Inflammatory macrophage treated with lipopolysaccharide for 4 hours (primary cell): ENCODE results near the gene TECPR2.
"Not testable (repeated sequence)": the region's sequence is repeated elsewhere in the genome, so short reads cannot be mapped to it uniquely, and the experiment has no call there.

Experiments
- DNase-seq: peaks from one replicate; pipeline ENCODE4 v3.0.0-alpha.2; 2020

The TECPR2 gene

DNA sequence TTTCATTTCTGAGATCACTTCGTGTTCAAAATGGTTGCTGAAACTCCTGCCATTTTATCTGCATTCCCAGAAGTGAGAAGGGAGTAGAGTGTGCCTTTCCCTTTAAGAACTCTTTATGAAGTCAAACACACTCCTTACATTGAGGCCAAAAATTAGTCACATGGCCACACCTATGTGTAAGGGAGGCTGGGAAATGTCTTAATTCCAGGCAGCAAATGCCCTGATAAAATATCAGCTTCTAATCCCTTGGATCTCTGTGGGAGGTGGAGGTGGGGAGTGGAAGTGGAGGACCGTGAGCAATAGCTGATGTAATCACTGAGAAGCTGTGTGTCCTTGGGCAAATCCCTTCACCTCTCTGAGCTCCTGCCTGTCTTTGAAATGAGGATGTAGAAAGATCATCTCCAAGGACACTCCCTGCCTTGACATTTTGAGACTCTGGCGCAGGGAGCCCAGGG, 169.5 kb downstream of the TECPR2 start:
- peak; percentile 27 for DNase-seq

DNA sequence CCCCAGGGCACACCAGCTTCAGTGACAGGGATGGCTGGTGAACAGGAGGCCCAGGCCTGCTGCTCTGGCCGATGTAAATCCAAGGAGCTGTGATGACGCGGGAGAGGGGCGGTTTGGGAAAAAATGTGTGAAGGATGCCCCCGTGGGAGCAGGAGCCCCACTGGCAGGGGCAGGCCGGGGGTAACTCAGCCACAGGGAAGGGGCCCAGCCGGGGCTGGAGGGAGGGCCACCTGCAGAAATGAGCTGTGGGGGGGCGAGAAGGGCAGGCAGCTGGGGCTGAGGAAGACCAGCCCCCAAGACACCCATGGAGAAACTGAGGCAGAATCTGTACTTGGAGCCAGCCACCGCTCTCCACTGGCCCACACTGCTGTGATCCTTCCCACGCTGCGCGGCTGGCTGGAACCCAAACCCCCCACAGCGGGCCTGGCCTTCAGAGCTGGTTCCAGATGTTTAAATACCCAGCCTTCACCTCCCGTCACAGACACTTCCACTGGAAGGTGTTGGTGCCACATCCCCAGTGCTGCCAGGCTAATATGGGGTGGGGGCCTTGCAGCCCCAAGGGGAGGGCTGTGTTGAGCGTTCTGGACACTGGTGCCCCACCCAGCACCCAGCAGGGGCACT, 175.3 kb downstream of the TECPR2 start:
- DNase-seq, result no peak

DNA sequence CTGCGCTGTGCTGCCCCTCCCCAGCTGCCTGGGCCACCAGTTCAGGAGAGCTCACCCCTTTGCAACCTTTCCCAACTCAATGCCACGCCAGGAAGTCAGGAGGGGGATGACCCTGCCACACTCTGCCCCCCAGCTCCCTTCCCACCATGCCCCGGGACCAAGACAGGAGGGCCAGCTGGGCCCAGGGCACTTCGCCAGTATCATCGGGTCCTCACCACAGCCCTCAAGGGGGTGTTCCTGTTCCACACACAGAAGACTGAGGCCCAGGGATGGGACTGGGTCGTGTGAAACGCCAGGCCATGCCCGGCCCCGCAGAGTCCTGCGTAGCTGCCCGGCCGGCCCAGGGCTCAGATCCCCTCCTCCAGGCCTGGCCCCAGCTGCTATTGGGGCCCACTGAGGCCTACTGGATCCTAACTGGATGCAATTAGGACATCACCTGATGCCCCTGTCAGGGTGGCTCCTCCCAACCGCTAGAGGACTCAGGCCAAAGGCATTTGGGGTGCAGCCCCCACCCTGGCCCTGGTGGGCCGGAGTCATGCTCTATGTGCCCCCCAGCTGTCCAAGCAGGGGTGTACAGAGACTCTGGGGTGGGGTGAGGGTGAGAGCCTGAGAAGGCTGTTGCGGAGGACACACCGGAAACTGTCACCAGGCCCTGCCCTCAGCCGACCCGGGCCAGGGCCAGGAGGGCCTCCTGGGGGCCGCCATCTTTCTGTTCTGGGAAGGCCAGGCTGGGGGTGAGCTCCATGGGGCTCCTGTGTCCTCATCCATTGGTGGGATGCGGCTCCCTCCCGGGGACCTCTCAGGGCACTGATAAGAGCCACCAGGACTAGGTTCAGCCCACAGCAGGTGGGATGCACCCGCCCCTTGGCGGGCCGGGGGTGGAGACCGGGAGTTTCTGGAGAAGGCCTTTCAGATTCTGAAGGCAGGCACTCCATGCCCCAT, 176.1 kb downstream of the TECPR2 start:
- no peak for DNase-seq

DNA sequence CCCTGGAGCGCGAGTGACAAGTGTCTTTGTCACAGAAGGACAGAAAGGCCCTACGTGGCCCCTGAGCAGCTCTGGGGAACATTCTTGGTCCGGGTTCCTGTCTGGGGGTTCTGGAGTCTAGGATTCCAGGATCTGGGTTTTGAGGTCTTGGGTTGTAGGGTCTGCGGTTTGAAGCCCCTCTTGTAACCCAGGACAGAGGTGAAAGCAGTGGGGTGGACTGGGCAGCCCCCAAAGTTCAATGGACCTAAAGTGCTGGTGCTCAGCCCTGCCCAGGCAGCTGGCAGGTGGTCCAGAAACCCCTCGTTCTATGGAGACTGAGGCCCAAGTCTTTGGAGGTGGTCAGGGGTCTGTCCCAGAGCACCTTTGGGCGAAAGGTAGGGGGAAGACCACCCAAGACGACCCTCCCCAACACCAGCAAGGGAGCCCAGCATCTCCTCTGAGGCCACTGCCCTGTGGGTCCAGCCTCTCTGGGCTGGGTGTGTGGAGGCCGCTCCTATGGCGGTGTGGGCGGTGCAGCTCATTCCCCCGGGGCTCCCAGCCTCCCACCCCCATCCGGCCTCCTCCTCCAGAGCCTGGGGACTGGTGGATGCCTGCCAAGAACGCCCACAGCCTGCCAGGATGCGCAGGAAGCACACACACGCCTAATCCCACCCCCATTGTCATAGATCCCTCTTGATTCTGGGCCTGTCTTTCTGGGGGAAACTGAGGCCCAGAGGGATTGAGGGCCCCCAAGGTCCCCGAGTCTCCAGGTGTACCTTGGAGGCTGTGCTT, 177.0 kb downstream of the TECPR2 start:
- DNase-seq, result no peak

DNA sequence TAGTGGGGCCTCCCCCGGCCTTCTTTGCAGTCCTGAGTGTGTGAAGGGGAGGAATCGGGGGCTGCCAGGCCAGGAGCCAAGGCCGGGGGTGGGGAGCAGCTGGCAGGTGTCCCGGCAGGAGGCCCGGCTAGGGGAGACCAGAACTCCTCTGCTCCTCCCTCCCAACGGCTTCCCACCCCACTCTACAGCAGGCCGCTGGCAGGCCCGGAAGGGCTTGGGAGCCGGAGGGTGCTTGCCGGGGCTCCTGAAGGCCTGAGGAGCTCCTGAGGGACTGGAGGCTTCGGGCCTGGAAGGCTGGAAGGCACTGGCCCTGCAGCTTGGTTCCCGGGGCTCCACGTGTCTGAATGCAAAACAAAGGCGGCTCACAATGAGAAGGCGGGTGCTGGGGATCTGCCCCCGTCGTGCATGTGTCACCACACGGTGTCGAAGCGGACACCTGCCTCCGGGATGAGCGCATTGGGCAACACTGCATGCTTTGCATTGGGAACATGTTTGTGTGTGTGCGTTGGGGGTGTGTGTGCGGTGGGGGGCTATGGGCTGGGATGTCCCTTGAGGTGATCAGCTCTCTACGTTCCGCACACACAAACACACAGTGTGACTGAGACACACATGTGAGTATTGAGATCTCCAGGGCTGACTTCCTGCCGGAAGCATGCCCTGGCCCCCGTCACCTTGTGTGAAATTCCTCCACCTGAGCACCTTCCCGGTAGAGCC, 177.7 kb downstream of the TECPR2 start:
- no peak for DNase-seq

DNA sequence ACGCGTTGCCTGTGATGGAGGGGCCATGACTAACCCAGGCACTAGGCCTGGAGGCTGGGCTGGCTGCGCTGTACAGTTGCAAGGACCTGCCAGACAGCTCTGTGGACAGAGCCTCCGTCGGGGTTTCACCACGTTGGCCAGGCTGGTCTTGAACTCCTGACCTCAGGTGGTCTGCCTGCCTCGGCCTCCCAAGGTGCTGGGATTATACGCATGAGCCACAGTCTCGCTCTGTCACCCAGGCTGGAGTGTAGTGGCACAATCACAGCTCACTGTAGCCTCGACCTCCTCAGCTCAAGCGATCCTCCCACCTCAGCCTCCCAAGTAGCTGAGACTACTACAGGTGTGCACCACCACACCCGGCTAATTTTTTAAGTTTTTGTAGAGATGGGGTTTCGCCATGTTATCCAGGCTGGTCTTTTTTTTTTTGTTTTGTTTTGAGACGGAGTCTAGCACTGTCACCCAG, 178.3 kb downstream of the TECPR2 start:
- DNase-seq, result not testable (repeated sequence)

DNA sequence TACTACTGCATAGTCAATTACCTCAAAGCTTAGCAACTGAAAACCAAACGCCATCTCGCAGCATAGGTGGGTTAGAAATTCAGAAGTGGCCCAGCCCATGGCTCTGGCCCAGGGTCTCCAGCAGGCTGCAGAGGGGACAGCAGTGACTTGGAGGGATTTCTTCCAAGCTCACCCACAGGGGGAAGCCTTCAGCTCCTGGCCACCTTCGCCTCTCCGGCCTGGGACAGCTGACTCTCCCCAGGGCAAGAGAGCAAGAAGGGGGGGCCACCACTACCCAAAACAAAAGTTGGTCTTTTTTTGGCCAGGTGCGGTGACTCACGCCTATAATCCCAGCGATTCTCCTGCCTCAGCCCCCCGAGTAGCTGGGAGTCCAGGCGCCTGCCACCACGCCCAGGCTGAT, 179.0 kb downstream of the TECPR2 start:
- no peak for DNase-seq

DNA sequence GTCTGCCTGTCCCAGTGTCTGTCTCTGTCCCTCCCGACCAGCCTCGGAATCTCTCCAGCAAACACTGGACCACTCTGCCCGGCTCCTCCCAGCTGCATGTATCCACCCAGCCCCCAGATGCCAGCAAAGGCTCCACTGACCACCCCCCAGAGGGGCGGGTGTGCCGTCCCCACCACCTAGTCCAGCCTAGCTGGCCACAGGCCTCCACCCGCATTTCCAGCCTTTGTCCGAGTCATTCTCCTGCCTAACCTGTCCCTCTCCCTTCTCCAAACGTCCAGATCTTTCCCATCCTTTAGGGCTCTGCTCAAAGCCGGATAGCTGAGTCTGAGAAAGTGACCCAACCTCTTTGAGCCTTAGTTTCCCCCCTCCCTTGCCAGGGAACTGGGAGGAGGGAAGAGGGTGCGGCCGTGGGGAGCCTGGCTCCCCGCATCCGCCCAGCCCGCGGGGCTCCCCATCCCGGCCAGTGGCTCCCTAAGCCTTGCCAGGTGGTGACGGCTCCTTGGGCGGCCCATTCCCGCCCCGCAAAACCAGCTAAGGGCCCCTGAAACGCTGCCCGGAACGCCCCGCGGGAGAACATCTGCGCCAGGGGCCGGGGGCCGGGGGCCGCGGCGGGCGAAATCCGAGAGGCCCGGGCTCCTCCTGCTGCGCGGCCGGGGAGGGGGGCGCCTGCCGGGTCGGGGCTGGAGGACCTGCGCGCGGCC, 181.5 kb downstream of the TECPR2 start:
- no peak for DNase-seq

DNA sequence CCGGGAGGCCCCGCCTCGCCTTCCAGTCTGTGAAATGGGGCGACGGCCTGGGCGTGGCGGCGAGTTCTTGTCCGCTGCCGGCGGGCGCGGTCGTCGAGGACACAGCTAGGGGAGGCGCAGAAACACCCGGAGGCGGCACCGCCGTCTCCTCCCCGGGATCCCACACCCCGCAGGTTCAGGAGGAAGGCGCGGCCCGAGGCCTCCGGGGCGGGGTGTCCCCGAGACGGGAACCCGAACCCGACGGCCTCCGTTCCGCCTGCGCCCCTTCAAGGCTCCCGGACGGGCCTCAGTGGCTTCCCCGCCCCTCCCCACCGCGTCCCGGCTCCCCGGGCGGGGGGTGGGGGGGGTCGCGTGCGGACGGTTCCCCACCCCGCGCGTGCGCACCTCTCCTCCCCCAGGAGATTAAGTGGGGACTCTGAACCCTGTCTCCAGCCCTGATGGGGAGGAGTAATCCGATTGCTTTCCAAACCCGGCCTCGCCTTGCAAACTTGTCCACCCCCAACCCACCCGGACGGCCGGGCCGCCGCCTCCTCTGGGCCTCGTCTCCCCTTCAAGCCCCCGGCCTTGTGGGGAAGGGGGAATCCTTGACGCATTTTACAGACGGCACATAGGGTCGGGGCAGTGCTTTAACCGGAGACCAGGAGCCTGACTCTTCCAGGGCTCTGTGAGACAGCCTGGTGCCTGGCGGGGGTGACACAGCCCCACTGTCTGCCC, 182.2 kb downstream of the TECPR2 start:
- peak; percentile 28 for DNase-seq

DNA sequence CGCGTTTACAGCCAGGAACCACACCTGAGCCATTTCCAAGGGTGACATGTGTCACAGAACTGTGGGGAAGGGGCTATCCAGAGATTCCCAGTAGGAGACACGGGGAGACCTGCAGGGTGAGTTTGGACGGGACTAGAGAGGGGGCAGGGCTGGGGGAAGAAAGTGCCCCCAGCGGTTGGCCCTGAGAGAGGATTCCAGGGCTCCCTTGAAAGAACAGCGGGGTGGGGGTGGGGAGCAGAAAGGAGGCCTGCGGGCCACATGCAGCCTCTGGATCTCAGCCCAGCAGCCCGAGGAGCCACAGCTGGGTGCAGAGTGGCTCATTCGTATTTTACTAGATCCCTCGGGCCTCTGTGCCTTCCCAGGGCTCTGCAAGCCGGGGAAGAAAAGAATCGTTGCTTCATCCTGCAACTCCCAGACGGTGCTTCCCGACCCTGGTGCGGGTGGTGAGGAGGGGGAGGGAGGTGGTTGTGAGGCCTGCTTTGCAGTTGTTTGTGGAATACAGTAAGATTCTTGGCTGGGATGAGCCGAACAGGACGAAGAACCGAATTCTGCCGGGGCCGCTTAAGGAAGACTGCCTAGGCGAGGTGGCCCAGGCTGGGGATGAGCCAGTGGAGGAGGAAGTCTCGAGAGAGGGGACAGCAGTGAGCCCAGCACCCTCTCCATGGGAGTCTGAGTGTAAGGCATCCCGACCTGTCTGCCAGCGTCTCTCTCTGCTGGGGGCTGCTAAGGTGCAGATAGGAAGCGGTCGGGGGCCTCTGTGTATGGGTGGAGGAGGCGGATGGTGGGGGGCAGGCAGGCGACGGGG, 182.9 kb downstream of the TECPR2 start:
- DNase-seq, result no peak

DNA sequence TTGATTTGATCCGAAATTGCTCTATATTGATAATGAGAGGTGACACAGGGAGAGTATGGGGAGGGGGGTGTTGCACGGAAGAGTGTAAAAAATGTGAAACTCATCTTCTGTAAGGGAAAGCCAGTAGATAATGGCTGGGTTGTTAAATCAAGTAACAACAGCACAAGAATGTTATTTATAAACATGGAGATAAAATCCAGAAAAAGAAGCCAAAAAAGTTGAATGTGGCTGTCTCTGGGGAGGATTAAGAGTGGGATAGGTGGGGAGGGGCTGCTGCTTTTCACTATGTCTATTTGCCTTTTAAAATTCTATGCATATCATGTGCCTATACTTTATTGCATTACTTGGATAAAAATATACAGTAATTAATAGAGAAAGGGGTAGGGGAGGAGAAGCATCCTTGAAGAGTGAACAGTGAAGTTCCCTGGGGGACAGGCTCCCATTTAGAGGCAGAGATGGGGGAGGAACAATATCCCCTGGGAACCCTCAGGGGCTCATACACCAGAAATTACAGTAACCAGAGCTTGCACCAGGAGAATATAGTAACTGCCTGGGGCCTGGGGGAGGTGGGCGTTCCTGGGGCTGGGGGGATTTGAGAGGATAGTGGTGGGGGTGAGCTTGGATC, 186.0 kb downstream of the TECPR2 start:
- DNase-seq, result no peak

DNA sequence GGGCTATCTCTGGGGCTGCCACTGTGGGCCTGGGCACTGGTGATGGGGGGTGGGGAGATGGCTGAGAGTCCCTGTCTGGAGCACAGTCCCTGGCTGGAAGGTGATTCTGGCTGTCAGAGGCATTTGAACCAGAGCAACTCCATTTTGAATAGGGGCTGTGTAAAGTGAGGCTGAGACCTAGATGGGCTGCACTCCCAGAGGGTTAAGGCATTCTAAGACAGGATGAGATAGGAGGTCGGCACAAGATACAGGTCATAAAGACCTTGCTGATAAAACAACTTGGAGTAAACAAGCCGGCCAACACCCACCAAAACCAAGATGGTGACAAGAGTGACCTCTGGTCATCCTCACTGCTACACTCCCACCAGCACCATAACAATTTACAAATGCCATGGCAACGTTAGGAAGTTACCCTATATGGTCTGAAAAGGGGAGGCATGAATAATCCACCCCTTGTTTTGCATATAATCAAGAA, 188.2 kb downstream of the TECPR2 start:
- peak; percentile 26 for DNase-seq
